Hematopoietic multipotent progenitor cell treated with erythropoietin and hydrocortisone succinate and interleukin-3 and kit ligand, for 4 days (in vitro differentiated cells): Measurements from ENCODE around the gene CASS4.

Source experiments
- DNase-seq: peaks from one replicate; pipeline ENCODE4 v3.0.0-alpha.2; 2015

The CASS4 gene

GRCh38 chr20:56449459-56449858 lies 37.4 kb downstream of the CASS4 start:
- DNase-seq = no peak

GRCh38 chr20:56451056-56451765 lies 39.2 kb downstream of the CASS4 start:
- peak; percentile 41 for DNase-seq

- DNase-seq = peak; percentile 64
These were observed 41.3 kb downstream of the CASS4 start for GRCh38 chr20:56453352-56453751.

GRCh38 chr20:56454754-56455153 lies 42.7 kb downstream of the CASS4 start:
- no peak for DNase-seq

- DNase-seq = peak; percentile 92
These were observed 46.3 kb downstream of the CASS4 start for GRCh38 chr20:56458206-56458821.

GRCh38 chr20:56460459-56460858 lies 48.4 kb downstream of the CASS4 start:
- no peak for DNase-seq

GRCh38 chr20:56461576-56461975 lies 49.5 kb downstream of the CASS4 start:
- no peak for DNase-seq

- peak; percentile 66 for DNase-seq
These were observed 51.4 kb downstream of the CASS4 start for GRCh38 chr20:56463428-56463827.

- DNase-seq = peak; percentile 78
These were observed 53.9 kb downstream of the CASS4 start for GRCh38 chr20:56465997-56466396.

GRCh38 chr20:56467968-56468315 lies 55.9 kb downstream of the CASS4 start:
- no peak for DNase-seq

- peak; percentile 97 for DNase-seq
These were observed 56.4 kb downstream of the CASS4 start, which contains the start of gene RTF2 for GRCh38 chr20:56468316-56469076. RTF2 (plus strand) TSS chr20:56468627; CDS start chr20:56468698, 71 bp downstream.

GRCh38 chr20:56469077-56469449 lies 57.0 kb downstream of the CASS4 start:
- peak; percentile 29 for DNase-seq

GRCh38 chr20:56483970-56484369 lies 71.9 kb downstream of the CASS4 start:
- peak; percentile 82 for DNase-seq

GRCh38 chr20:56487216-56487615 lies 75.2 kb downstream of the CASS4 start:
- DNase-seq = peak; percentile 19

GRCh38 chr20:56488566-56488965 lies 76.5 kb downstream of the CASS4 start:
- DNase-seq = peak; percentile 38

GRCh38 chr20:56501116-56501515 lies 89.1 kb downstream of the CASS4 start:
- no peak for DNase-seq

- DNase-seq = no peak
These were observed 91.9 kb downstream of the CASS4 start for GRCh38 chr20:56503916-56504315.

GRCh38 chr20:56504373-56505005 lies 92.4 kb downstream of the CASS4 start:
- peak; percentile 52 for DNase-seq

- DNase-seq = peak; percentile 26
These were observed 94.0 kb downstream of the CASS4 start for GRCh38 chr20:56506103-56506502.
